WTC11 (cell line): ENCODE data around the gene P3H2. TPM values are rescaled to one million over a fixed set of nuclear protein-coding genes. Genes with fewer than 3 reads are reported as not detected.

ENCODE experiments used
- ATAC-seq: fragments of 200-7000 bp; cut with Tn5 transposase; 2 replicates; pipeline ENCODE4 v1.10.0; 2021; ENCODE audit warnings: mild to moderate bottlenecking, moderate library complexity
- CTCF ChIA-PET: fragments of 300-600 bp; sonication (Branson Sonifier 250); formaldehyde crosslinking; loops from one replicate; lab custom pipeline; 2021; ENCODE audit warnings: antibody characterized with exemption; lab: Charles Lee
- POLR2A ChIA-PET: fragments of 350-600 bp; sonication (Branson Sonifier 250); formaldehyde crosslinking; loops from one replicate; lab custom pipeline; 2021; ENCODE audit warnings: antibody characterized with exemption; lab: Charles Lee
- DNase-seq: peaks from one replicate; pipeline ENCODE4 v3.0.0; 2021; ENCODE audit warnings: low spot score
- H3K27ac Mint-ChIP-seq: 2 replicates; pipeline ENCODE4 v1.8.0; 2021; ENCODE audit warnings: mixed read lengths
- H3K27me3 Mint-ChIP-seq: 2 replicates; pipeline ENCODE4 v1.8.0; 2021; ENCODE audit warnings: low read depth, mild to moderate bottlenecking, moderate library complexity, mixed read lengths
- H3K36me3 Mint-ChIP-seq: 2 replicates; pipeline ENCODE4 v1.8.0; 2021; ENCODE audit warnings: mixed read lengths
- H3K4me1 Mint-ChIP-seq: 2 replicates; pipeline ENCODE4 v1.8.0; 2022; ENCODE audit warnings: mixed read lengths
- H3K4me3 Mint-ChIP-seq: 2 replicates; pipeline ENCODE4 v1.8.0; 2021; ENCODE audit warnings: mild to moderate bottlenecking, moderate library complexity, mixed read lengths
- H3K9me3 Mint-ChIP-seq: 2 replicates; pipeline ENCODE4 v1.8.0; 2021; ENCODE audit warnings: mixed read lengths
- ATF1 ChIP-seq: sonication (generic); formaldehyde crosslinking; IDR thresholded peaks from 2 replicates; pipeline ENCODE4 v1.8.1; 2023; ENCODE audit warnings: mild to moderate bottlenecking, moderate library complexity, missing genetic modification reagents
- CBFB ChIP-seq: sonication (generic); formaldehyde crosslinking; IDR thresholded peaks from 2 replicates; pipeline ENCODE4 v1.8.1; 2022; ENCODE audit warnings: mild to moderate bottlenecking, low read depth, missing genetic modification reagents
- FOXK1 ChIP-seq: sonication (generic); formaldehyde crosslinking; IDR thresholded peaks from 2 replicates; pipeline ENCODE4 v1.8.0; 2022; ENCODE audit warnings: mild to moderate bottlenecking, moderate library complexity, missing genetic modification reagents
- FOXP4 ChIP-seq: sonication (generic); formaldehyde crosslinking; IDR thresholded peaks from 2 replicates; pipeline ENCODE4 v1.8.0; 2022; ENCODE audit warnings: mild to moderate bottlenecking, missing genetic modification reagents
- GRHL2 ChIP-seq: fragments of 250-450 bp; sonication (Bioruptor Pico); IDR thresholded peaks from 2 replicates; pipeline ENCODE4 v1.8.0; 2022; ENCODE audit warnings: mild to moderate bottlenecking, moderate library complexity; ENCODE audit not compliant: insufficient replicate concordance, severe bottlenecking
- JAZF1 ChIP-seq: fragments of 250-450 bp; sonication (Bioruptor Pico); IDR thresholded peaks from 2 replicates; pipeline ENCODE4 v1.9.0; 2021; ENCODE audit warnings: moderate library complexity, mild to moderate bottlenecking, inconsistent platforms
- KAT7 ChIP-seq: sonication (generic); formaldehyde crosslinking; IDR thresholded peaks from 2 replicates; pipeline ENCODE4 v1.8.1; 2023; ENCODE audit warnings: missing genetic modification reagents, mild to moderate bottlenecking, borderline replicate concordance
- MAX ChIP-seq: sonication (generic); formaldehyde crosslinking; IDR thresholded peaks from 2 replicates; pipeline ENCODE4 v1.8.0; 2022; ENCODE audit warnings: mild to moderate bottlenecking, missing genetic modification reagents
- NFE2L1 ChIP-seq: sonication (generic); formaldehyde crosslinking; IDR thresholded peaks from 2 replicates; pipeline ENCODE4 v1.8.1; 2023; ENCODE audit warnings: missing genetic modification reagents
- NFYB ChIP-seq: sonication (generic); formaldehyde crosslinking; conservative IDR thresholded peaks from 2 replicates; pipeline ENCODE4 v1.8.0; 2022; ENCODE audit warnings: low read depth, missing genetic modification reagents
- RELA ChIP-seq: sonication (generic); formaldehyde crosslinking; IDR thresholded peaks from 2 replicates; pipeline ENCODE4 v1.8.1; 2022; ENCODE audit warnings: missing genetic modification reagents, mild to moderate bottlenecking, borderline replicate concordance
- TEAD4 ChIP-seq: sonication (generic); formaldehyde crosslinking; IDR thresholded peaks from 2 replicates; pipeline ENCODE4 v1.8.0; 2022; ENCODE audit warnings: mild to moderate bottlenecking, missing genetic modification reagents
- TP53 ChIP-seq: sonication (generic); formaldehyde crosslinking; IDR thresholded peaks from 2 replicates; pipeline ENCODE4 v1.8.1; 2023; ENCODE audit warnings: mild to moderate bottlenecking, missing genetic modification reagents
- ZBTB43 ChIP-seq: sonication (generic); formaldehyde crosslinking; IDR thresholded peaks from 2 replicates; pipeline ENCODE4 v1.8.1; 2023; ENCODE audit warnings: mild to moderate bottlenecking, missing genetic modification reagents
- ZNF317 ChIP-seq: sonication (generic); formaldehyde crosslinking; IDR thresholded peaks from 2 replicates; pipeline ENCODE4 v1.8.1; 2023; ENCODE audit warnings: low read depth, mild to moderate bottlenecking, moderate library complexity, missing genetic modification reagents, borderline replicate concordance
- ZNF423 ChIP-seq: fragments of 250-450 bp; sonication (Bioruptor Pico); IDR thresholded peaks from 2 replicates; pipeline ENCODE4 v2.1.2; 2022; ENCODE audit warnings: mild to moderate bottlenecking, moderate library complexity
- ZNF425 ChIP-seq: fragments of 250-450 bp; sonication (Bioruptor Pico); conservative IDR thresholded peaks from 2 replicates; pipeline ENCODE4 v1.9.0; 2021; ENCODE audit warnings: mild to moderate bottlenecking
- ZNF671 ChIP-seq: fragments of 250-450 bp; sonication (Bioruptor Pico); IDR thresholded peaks from 2 replicates; pipeline ENCODE4 v1.8.0; 2021; ENCODE audit warnings: mild to moderate bottlenecking
- total RNA-seq: library from RNA; stranded (reverse); gene quantifications from 3 replicates; pipeline ENCODE4 v1.2.3, GENCODE V29; 2021
- TF ChIP-seq, protein P1 (sequence below): sonication (generic); formaldehyde crosslinking; IDR thresholded peaks from 2 replicates; pipeline ENCODE4 v1.8.1; 2022; ENCODE audit warnings: low read depth, mild to moderate bottlenecking, moderate library complexity, missing genetic modification reagents, borderline replicate concordance
- TF ChIP-seq, protein P2 (sequence below): sonication (generic); formaldehyde crosslinking; IDR thresholded peaks from 2 replicates; pipeline ENCODE4 v1.8.1; 2023; ENCODE audit warnings: mild to moderate bottlenecking, missing genetic modification reagents

The P3H2 gene
- total RNA-seq, 1 experiment from 2014 or later, result 29.4 TPM

DNA sequence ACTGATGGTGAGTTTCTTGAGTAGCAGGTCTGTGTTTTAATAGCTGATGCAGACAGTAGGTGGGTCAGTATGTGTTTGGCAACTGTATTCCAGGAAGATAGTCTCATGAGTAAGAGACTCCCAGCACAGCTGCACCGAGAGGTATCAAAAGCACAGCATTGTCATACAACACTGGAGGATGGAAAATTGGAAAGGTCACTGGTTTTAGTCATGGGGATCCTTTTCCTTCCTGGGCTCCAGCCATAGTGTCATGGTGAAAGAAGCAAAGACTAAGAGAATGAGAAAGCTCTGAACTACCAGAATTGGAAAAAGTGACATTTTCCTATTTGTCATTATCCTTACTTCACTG, 61.5 kb downstream of the P3H2 start:
- Mint-ChIP-seq H3K4me1 (peaks cover 51% of the 10 kb centered on the region), H3K9me3 (no peaks in the 10 kb centered on the region), H3K27me3 (no peaks in the 10 kb centered on the region), H3K36me3 (no peaks in the 10 kb centered on the region), H3K27ac (no peak overlapping the region), H3K4me3 (no peak overlapping the region)
- DNase-seq (no peak), ATAC-seq (no peak)
- CTCF ChIA-PET, result no interaction called here
- TF ChIP-seq ZBTB43 (no peak), TEAD4 (CRISPR knock-in tag) (no peak), MAX (CRISPR knock-in tag) (no peak), CBFB (no peak), FOXP4 (CRISPR knock-in tag) (no peak), ZNF425 (CRISPR knock-in tag) (no peak), GRHL2 (CRISPR knock-in tag) (no peak), NFYB (CRISPR knock-in tag) (no peak), ATF1 (CRISPR knock-in tag) (no peak), JAZF1 (no peak), RELA (CRISPR knock-in tag) (no peak), TP53 (CRISPR knock-in tag) (no peak), ZNF671 (no peak), ZNF317 (no peak), NFE2L1 (CRISPR knock-in tag) (no peak), FOXK1 (CRISPR knock-in tag) (no peak), ZNF423 (no peak), KAT7 (CRISPR knock-in tag) (no peak)
- TF ChIP-seq, protein P1, sequence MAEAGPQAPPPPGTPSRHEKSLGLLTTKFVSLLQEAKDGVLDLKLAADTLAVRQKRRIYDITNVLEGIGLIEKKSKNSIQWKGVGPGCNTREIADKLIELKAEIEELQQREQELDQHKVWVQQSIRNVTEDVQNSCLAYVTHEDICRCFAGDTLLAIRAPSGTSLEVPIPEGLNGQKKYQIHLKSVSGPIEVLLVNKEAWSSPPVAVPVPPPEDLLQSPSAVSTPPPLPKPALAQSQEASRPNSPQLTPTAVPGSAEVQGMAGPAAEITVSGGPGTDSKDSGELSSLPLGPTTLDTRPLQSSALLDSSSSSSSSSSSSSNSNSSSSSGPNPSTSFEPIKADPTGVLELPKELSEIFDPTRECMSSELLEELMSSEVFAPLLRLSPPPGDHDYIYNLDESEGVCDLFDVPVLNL (CRISPR knock-in tag), result no peak
- TF ChIP-seq, protein P2, sequence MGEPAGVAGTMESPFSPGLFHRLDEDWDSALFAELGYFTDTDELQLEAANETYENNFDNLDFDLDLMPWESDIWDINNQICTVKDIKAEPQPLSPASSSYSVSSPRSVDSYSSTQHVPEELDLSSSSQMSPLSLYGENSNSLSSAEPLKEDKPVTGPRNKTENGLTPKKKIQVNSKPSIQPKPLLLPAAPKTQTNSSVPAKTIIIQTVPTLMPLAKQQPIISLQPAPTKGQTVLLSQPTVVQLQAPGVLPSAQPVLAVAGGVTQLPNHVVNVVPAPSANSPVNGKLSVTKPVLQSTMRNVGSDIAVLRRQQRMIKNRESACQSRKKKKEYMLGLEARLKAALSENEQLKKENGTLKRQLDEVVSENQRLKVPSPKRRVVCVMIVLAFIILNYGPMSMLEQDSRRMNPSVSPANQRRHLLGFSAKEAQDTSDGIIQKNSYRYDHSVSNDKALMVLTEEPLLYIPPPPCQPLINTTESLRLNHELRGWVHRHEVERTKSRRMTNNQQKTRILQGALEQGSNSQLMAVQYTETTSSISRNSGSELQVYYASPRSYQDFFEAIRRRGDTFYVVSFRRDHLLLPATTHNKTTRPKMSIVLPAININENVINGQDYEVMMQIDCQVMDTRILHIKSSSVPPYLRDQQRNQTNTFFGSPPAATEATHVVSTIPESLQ (CRISPR knock-in tag), result no peak
- POLR2A ChIA-PET, result no interaction called here
